ENCODE measurements around the gene ATAD3C.

- TF ChIP-seq EP300 (IDR thresholded peaks at IDR 0.05) (no peak), POLR2AphosphoS5 (IDR thresholded peaks at IDR 0.05) (no peak), CTCF (IDR thresholded peaks at IDR 0.05) (peak in 1 of 6 experiments; percentile 17)
Measured at GRCh38 chr1:1434131-1434823, 15.2 kb upstream of the ATAD3C start.

Data from upper lobe of left lung (tissue), 4 donors.